Body of pancreas (tissue), 4 donors: ENCODE measurements around the gene LRRC61.

Experiments used
- POLR2A ChIP-seq, 3 donors: fragments of 450-650 bp; IDR thresholded peaks; one replicate each; pipeline ENCODE4 v1.6.1; 2016; ENCODE audit warnings: antibody characterized with exemption in 3 of 3, mild to moderate bottlenecking in 2 of 3
- TF ChIP-seq, protein P1 (sequence below), 7 experiments: fragments of 450-650 bp in 4 of 7; fragments of 200-600 bp in 3 of 7; sonication (generic) in 3 of 7; IDR thresholded peaks; one replicate each; pipeline ENCODE4 v1.5.1; 2016 to 2019; ENCODE audit warnings: antibody characterized with exemption in 7 of 7

DNA sequence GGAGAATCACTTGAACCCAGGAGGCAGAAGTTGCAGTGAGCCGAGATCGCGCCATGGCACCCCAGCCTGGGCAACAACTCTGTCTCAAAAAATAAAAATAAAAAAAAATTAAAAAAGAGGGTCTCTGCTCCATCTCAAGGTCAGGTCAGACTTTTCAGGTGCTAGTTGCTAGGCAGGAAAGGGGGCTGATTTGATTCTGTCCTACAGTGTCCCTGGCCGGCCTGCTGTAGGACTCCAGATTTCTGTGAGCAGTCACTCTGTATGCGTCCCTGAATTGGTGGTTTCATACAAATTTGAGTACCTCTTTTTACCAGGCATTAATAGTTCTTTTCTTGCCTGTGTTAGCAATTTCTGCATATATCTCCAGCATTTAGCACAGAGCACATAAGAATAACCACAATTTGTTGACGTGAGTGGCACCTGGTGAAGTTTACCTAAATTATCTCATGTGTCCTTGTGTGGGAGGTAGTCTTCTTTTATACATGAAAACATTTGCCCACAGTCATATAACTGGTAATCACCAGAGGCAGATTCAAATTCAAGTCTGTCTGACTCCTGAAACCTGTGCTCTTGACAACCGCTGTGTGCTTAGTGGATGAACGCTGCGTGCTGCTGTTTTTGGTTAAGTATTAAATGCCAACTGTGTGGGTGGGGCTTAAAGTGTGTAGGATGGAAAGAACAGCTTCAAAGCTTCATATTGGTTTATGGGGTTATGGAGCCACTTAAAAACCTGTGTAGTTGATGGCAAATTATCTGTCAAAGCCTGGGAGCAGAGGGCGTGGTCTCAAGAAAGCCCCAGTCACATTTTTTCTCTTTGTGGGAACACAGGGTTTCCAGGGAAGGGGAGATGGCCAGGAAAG lies 52.7 kb downstream of the LRRC61 start:
- TF ChIP-seq, protein P1, sequence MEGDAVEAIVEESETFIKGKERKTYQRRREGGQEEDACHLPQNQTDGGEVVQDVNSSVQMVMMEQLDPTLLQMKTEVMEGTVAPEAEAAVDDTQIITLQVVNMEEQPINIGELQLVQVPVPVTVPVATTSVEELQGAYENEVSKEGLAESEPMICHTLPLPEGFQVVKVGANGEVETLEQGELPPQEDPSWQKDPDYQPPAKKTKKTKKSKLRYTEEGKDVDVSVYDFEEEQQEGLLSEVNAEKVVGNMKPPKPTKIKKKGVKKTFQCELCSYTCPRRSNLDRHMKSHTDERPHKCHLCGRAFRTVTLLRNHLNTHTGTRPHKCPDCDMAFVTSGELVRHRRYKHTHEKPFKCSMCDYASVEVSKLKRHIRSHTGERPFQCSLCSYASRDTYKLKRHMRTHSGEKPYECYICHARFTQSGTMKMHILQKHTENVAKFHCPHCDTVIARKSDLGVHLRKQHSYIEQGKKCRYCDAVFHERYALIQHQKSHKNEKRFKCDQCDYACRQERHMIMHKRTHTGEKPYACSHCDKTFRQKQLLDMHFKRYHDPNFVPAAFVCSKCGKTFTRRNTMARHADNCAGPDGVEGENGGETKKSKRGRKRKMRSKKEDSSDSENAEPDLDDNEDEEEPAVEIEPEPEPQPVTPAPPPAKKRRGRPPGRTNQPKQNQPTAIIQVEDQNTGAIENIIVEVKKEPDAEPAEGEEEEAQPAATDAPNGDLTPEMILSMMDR (IDR thresholded peaks at IDR 0.05) = no peak
- TF ChIP-seq POLR2A (IDR thresholded peaks at IDR 0.05) = no peak
